HG03432 (cell line): Measurements from ENCODE around the gene NOL9.

Source experiments
- ATAC-seq: cut with Tn5 transposase; IDR thresholded peaks from one replicate; pipeline ENCODE4 v1.9.1; 2021; ENCODE audit warnings: mild to moderate bottlenecking, moderate library complexity; ENCODE audit not compliant: unreplicated experiment

The NOL9 gene

DNA sequence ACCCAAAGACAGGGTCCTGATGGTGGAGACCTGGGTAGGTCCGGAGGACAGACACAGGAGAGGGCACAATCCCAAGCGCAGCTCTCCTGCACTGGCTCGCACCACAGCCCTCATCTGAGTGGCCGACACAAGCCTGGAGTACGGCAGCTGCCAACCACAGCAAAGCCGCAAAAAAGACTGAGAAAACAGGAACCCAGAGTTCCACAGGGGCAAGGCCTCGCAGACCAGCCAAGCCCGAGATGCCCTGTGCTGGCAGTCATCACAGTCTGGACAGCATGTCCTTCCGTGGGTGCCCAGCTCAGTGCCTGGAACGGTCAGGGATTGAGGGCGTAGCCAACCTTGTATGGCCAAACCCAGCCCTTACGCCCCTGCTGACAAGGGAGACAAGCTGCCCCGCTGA lies 36.9 kb upstream of the NOL9 start:
- ATAC-seq: no peak

DNA sequence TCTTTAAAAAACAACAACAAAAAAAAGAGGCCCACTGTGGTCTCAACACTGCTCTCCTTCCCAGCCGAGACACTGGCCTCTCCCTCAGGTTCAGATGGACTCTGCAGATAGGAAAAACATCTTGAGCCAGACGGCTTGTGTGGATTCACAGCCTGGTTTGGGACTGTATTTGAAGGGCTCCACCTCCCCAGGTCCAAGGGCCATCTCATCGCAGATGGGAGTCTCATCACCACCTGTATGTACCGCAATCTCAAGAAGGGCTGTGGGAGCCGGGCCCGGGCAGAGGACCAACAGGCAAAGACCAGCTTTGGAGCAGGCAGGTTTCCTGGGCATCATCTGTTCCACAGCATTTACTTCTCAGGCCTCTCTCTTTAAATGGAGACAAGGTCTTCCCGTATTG lies 35.7 kb upstream of the NOL9 start:
- no peak for ATAC-seq

DNA sequence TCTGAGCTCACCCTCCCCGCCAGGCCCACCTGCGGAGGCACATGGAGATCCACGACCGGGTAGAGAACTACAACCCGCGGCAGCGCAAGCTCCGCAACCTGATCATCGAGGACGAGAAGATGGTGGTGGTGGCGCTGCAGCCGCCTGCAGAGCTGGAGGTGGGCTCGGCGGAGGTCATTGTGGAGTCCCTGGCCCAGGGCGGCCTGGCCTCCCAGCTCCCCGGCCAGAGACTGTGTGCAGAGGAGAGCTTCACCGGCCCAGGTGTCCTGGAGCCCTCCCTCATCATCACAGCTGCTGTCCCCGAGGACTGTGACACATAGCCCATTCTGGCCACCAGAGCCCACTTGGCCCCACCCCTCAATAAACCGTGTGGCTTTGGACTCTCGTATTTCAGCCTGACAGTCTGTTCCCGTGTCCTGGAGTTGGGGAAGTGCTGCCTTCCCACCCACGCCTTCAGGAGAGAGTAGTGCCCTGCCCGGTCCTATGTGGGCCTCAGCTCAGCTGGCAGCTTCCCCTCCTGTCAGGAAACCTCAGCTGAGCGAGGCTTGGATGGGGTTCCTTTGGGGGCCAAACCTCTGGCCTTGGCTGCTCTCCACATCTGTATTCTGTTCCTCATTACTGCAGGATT lies 34.7 kb upstream of the NOL9 start:
- ATAC-seq: no peak

DNA sequence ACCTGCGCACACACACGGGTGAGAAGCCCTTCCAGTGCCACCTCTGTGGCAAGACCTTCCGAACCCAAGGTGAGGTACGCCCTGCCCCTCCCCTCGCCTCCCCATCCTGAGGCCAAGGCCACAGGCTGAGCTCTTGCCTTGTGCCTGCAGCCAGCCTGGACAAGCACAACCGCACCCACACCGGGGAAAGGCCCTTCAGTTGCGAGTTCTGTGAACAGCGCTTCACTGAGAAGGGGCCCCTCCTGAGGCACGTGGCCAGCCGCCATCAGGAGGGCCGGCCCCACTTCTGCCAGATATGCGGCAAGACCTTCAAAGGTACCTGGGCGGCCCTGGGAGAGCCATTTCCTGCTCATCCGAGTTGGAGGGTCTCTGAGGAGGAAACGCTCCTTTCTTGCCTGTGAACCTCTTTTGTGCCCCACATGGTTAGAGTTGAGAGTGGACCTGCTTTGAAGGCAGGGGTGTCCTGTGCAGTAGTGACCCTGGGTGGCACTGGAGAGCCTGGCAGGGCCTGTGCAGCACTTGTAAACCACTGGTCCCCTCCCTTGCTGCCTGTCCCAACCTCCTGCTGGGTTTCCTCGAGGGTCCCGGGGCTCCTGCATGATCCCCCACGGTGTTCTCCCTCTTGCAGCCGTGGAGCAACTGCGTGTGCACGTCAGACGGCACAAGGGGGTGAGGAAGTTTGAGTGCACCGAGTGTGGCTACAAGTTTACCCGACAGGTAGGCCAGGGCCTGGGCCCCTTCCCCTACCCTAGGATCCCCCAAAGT lies 34.0 kb upstream of the NOL9 start:
- ATAC-seq: no peak

DNA sequence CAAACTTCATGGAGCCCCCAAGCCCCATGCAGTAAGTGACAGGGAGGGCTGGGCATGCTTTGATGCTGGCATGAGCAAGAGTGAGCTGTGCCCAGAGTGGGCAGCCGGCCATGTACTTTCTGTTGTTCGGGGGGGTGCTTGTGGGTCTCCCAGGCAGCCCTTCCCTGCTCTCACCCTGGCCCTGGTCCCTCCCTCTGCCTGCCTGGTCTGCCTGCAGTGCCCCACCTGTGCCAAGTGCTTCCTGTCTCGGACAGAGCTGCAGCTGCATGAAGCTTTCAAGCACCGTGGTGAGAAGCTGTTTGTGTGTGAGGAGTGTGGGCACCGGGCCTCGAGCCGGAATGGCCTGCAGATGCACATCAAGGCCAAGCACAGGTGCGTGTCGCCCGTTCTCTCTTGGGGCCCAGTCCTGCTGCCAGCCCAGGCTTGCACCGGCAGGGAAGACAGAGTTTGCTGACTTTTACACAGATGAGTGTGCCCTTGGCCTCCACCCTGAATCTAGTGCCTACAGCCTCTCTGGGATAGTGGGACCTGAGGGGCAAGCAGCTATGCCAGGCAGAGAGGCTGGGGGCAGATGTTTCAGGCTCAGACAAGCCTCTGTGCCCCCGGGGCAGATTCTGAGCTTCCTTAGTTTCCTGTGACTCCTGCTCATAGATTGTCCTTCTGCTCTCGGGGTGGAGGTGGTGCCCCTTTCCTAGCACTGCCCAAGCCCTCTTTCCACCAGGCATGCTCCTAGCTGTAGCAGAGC lies 33.1 kb upstream of the NOL9 start:
- no peak for ATAC-seq

DNA sequence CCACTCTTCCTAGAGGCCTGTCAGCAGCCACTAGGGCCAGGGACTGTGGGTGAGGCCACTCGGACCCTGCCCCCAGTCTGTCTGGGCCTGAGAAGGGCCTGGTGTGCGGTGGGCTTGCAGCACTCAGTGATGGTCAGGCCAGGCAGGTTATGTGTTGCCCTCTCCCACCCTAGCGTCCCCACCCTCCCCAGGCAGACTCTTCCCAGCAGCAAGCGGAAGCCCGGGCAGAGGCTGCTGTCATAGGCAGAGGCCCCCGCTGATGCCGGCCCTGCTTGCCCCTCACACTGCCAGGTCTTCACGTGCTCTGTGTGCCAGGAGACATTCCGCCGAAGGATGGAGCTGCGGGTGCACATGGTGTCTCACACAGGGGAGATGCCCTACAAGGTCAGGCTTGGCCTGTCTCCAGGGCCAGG lies 32.1 kb upstream of the NOL9 start:
- no peak for ATAC-seq

DNA sequence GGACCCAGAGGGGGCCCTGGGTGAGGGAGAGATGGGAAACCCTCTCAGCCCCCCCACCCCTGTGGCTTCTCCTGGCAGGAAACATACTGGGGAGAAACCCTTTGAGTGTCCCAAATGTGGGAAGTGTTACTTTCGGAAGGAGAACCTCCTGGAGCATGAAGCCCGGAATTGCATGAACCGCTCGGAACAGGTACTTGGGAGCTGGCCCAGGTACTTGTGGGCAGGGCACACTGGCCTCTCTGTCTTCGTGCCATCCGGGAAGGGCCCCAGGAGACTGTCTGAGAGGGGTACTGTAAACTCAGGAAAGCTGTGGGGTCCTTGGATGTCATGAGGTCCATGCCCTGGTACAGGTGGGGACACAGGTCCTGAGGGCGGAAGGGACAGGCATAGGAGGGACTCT lies 31.5 kb upstream of the NOL9 start:
- ATAC-seq: no peak

DNA sequence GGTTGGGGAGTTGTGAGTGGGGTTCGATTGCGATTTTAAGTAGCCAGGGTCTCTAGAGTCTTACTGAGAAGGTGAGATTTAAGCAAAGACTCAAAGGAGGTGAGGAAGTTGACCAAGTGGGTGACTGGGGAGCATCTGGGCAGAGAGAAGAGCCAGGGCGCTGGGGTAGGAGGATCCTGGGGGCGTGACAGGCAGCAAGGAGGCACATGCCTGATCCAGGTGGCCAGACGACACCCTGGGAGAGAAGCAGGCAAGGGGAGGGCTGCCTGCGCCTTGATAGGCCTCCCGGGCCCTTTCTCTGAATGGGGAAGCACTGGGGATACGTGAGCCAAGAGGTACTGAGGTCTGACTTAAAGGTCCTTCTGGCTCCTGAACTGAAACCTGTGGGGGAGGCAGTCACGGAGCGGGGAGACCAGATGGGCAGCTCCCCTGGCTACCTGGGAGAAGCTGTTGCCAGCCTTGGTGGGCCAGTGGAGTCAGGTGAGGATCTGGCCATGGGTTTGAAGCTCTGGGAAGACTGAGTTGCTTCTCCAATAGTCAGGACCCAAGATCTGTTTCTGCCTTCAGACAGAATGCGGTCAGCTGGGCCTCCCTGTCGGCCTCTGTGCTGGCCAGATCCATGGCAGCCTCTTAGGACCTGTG lies 30.9 kb upstream of the NOL9 start:
- ATAC-seq: no peak

DNA sequence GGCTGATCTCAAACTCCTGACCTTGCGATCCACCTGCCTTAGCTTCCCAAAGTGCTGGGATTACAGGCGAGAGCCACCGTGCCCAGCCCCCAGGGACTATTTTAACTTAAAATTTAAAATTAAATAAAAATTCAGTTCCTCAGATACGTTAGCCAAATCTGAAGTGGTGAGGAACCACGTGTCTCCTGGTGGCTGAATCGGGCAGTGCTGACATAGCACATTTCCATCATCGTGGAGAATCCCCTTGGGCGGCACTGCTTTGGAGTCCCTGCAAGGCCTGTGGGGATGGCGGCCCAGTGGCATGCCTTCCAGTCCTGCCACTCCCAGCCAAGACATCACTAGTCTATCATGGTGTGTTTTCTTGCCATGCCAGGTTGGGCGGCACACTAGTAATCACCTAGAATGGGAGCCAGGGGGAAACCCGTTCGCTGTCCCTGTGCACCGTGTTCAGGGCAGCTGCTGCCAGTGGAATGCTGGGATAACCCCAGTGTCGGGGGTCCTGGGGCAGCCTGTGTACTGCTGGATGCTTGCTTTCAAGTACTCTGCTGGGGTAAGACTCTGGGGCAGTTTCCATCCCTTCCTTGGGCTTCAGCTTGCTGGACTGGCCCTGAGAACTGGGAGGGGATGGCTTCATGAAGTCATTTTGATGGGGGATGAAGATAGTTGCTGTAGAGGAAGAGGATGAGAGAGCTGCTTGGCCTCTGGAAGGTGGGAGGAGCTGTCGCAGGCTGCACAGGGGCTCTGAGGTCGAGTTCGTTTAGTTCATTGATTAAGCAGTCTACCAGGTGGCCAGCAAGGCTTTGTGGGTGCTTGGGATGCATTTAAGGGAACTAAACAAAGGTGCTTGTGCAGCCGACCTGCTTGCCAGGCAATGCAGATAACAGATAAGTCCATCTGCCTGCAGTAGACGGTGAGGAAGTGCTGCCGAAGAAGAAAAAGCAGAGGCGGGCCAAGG lies 30.1 kb upstream of the NOL9 start:
- no peak for ATAC-seq

DNA sequence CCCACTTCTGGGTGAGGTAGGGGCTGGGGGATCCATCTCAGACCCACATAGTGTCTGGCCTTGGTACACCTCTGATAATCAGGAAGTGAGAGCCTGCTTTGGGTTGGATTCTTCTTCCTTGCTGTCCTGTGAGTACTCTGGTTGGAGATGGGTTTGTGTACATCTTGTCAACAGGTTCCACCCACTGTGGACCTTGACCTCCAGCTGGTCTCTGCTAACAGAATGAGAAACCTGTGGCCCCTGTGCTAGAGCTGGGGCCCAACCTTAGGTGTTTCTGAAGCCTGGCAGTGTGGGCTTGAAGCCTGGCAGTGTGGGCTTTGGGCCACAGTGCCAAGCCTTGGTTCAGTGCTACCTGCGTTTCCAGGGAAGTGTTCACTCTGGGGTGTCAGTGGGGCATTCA lies 28.1 kb upstream of the NOL9 start:
- ATAC-seq: no peak

DNA sequence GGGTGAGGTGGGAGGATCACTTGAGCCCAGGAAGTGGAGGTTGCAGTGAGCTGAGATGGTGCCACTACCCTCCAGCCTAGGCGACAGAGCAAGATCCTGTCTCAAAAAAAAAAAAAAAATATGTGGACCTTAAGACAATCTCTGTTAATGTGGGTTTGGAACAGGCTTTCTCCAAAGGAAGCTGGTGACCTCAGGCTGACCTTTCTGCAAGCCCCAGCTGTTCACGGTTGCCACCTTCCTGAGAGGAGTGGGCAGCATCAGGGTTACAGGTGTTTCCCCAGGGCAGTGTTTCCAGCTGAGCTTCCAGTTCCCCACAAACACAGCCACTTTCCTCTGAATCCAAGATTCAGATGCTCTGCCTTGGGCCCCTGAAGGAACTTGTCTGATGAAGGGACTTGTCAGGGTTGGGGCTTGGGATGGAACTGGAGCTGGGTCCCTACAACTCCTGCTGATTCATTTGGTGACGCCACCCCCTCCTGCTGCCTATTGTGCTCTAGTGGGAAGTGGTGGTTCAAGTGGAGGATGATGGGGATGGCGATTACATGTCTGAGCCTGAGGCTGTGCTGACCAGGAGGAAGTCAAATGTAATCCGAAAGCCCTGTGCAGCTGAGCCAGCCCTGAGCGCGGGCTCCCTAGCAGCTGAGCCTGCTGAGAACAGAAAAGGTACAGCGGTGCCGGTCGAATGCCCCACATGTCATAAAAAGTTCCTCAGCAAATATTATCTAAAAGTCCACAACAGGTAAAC lies 27.4 kb upstream of the NOL9 start:
- no peak for ATAC-seq

DNA sequence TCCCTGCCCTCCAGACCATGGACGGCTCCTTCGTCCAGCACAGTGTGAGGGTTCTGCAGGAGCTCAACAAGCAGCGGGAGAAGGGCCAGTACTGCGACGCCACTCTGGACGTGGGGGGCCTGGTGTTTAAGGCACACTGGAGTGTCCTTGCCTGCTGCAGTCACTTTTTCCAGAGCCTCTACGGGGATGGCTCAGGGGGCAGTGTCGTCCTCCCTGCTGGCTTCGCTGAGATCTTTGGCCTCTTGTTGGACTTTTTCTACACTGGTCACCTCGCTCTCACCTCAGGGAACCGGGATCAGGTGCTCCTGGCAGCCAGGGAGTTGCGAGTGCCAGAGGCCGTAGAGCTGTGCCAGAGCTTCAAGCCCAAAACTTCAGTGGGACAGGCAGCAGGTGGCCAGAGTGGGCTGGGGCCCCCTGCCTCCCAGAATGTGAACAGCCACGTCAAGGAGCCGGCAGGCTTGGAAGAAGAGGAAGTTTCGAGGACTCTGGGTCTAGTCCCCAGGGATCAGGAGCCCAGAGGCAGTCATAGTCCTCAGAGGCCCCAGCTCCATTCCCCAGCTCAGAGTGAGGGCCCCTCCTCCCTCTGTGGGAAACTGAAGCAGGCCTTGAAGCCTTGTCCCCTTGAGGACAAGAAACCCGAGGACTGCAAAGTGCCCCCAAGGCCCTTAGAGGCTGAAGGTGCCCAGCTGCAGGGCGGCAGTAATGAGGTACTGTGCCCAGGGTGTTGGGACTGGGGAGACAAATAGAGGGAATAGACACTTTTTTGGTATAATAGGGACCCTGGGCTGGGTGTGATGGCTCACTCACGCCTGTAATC lies 26.5 kb upstream of the NOL9 start:
- no peak for ATAC-seq

DNA sequence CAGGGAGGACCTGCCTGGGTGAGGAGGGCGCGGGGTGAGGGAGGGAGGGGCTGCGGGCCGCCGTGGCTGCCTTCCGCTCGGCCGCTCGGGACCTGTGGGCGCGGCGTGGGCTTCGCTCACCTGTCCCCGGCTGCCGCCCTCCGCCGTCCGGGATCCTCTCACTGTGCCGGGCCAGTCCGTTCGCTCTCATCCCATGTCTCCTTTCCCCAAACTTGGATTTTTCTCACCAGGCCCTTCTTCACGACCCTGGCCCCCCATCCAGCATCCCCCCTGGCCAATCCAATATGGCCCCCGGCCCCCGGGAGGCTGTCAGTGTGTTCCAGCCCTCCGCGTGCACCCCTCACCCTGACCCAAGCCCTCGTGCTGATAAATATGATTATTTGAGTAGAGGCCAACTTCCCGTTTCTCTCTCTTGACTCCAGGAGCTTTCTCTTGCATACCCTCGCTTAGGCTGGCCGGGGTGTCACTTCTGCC lies 25.8 kb upstream of the NOL9 start:
- ATAC-seq: no peak

DNA sequence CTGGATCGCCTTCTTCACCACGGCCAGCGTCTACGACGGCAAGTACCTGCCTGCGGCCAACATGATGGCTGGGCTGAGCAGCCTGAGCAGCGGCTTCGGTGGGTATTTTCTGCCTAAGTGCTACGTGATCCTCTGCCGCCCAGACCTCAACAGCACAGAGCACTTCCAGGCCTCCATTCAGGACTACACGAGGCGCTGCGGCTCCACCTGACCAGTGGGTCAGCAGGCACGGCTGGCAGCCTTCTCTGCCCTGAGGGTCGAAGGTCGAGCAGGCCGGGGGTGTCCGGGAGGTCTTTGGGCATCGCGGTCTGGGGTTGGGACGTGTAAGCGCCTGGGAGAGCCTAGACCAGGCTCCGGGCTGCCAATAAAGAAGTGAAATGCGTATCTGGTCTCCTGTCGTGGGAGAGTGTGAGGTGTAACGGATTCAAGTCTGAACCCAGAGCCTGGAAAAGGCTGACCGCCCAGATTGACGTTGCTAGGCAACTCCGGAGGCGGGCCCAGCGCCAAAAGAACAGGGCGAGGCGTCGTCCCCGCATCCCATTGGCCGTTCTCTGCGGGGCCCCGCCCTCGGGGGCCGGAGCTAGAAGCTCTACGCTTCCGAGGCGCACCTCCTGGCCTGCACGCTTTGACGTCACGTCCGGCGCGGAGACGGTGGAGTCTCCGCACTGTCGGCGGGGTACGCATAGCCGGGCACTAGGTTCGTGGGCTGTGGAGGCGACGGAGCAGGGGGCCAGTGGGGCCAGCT lies 25.2 kb upstream of the NOL9 start, which contains the start of gene ZBTB48:
ZBTB48 (plus strand) TSS at position 621 of the 745 bp plus-strand sequence. CDS start 616 bp downstream, outside the sequence.
- peak; percentile 96 for ATAC-seq

DNA sequence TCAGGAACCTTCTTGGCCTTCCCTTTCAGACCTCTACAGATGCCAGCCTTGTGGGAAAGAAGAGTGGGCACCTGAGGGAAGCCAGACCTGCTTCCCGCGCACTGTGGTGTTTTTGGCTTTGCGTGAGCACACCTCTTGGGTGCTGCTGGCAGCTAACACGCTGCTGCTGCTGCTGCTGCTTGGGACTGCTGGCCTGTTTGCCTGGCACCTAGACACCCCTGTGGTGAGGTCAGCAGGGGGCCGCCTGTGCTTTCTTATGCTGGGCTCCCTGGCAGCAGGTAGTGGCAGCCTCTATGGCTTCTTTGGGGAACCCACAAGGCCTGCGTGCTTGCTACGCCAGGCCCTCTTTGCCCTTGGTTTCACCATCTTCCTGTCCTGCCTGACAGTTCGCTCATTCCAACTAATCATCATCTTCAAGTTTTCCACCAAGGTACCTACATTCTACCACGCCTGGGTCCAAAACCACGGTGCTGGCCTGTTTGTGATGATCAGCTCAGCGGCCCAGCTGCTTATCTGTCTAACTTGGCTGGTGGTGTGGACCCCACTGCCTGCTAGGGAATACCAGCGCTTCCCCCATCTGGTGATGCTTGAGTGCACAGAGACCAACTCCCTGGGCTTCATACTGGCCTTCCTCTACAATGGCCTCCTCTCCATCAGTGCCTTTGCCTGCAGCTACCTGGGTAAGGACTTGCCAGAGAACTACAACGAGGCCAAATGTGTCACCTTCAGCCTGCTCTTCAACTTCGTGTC lies 24.5 kb upstream of the NOL9 start:
- ATAC-seq: no peak

DNA sequence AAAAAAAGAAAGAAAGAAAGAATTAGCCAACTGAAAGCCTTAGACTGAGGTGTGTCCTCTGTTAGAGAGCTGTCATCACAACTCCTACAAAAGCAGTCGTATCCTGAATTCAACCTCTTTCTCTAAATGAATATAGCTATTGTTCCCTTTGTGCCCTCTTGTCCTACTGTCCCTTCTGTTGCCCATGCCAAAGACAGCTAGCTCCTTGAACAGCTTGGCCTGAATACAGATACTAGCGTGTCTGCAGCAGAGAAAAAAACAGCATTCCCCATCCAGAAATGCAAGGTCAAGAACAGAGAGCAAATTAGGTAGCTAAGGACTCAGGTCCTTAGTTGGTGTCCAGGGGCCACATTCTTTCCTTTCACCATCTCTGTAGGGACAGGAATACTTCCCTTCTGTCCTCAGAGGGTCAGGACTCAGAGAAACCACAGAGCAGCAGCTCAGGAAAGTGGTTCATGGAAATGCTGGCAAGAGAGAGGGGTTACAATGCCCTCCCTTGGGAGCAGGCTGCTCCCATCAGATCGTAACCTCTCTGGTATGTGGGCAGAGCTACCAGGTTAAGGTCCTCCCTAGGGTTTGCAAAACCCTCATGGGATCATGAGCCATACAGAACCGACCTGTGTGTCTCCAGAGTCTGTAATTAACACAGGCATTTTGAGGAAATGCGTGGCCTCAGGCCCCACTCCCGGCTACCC lies 23.7 kb upstream of the NOL9 start:
- ATAC-seq: no peak

DNA sequence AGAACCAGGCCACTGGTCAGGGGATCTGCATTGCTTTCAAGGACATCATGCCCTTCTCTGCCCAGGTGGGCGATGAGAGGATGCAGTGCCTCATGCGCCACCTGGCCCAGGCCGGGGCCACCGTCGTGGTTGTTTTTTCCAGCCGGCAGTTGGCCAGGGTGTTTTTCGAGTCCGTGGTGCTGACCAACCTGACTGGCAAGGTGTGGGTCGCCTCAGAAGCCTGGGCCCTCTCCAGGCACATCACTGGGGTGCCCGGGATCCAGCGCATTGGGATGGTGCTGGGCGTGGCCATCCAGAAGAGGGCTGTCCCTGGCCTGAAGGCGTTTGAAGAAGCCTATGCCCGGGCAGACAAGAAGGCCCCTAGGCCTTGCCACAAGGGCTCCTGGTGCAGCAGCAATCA lies 20.5 kb upstream of the NOL9 start:
- ATAC-seq: no peak
